GM23338 (cell line): ENCODE measurements around the gene MESD. TPM values are rescaled to one million over a fixed set of nuclear protein-coding genes. Genes with fewer than 3 reads are reported as not detected.

ENCODE experiments used
- ATAC-seq: fragments of 200-7000 bp; cut with Tn5 transposase; 3 replicates; pipeline ENCODE4 v1.9.1; 2020
- DNase-seq: peaks from one replicate; pipeline ENCODE4 v3.0.0-alpha.2; 2015; ENCODE audit warnings: low spot score
- H2AFZ ChIP-seq: fragments of 200-600 bp; sonication (generic); 2 replicates; pipeline ENCODE4 v1.8.0; 2016; ENCODE audit warnings: antibody characterized with exemption, mild to moderate bottlenecking, moderate library complexity
- H3F3A ChIP-seq: fragments of 200-600 bp; sonication (generic); replicated peaks from 2 replicates; pipeline ENCODE4 v1.8.0; 2017; ENCODE audit warnings: antibody characterized with exemption, mixed run types, low read depth
- H3K27ac ChIP-seq: fragments of 200-600 bp; sonication (generic); 2 replicates; pipeline ENCODE4 v1.6.1; 2016; ENCODE audit warnings: low read depth
- H3K27me3 ChIP-seq: fragments of 200-600 bp; sonication (generic); 2 replicates; pipeline ENCODE4 v1.8.0; 2016; ENCODE audit warnings: mild to moderate bottlenecking, mixed run types, moderate library complexity; ENCODE audit not compliant: insufficient read depth
- H3K36me3 ChIP-seq: fragments of 200-600 bp; sonication (generic); 2 replicates; pipeline ENCODE4 v1.8.0; 2016; ENCODE audit warnings: mild to moderate bottlenecking; ENCODE audit not compliant: insufficient read depth
- H3K4me1 ChIP-seq: fragments of 200-600 bp; sonication (generic); 2 replicates; pipeline ENCODE4 v1.8.0; 2016; ENCODE audit warnings: mild to moderate bottlenecking, moderate library complexity; ENCODE audit not compliant: insufficient read depth
- H3K4me2 ChIP-seq: fragments of 200-600 bp; sonication (generic); 2 replicates; pipeline ENCODE4 v1.7.1; 2017; ENCODE audit warnings: mixed run types
- H3K4me3 ChIP-seq: fragments of 200-600 bp; sonication (generic); 2 replicates; pipeline ENCODE4 v1.6.1; 2016; ENCODE audit warnings: mixed run types
- H3K79me2 ChIP-seq: fragments of 200-600 bp; sonication (generic); replicated peaks from 2 replicates; pipeline ENCODE4 v1.8.0; 2017; ENCODE audit warnings: mild to moderate bottlenecking; ENCODE audit not compliant: insufficient read depth
- H3K9me2 ChIP-seq: fragments of 200-600 bp; sonication (generic); 2 replicates; pipeline ENCODE4 v1.8.0; 2017; ENCODE audit not compliant: insufficient read depth
- H4K20me1 ChIP-seq: fragments of 200-600 bp; sonication (generic); replicated peaks from 2 replicates; pipeline ENCODE4 v1.8.0; 2017; ENCODE audit warnings: mild to moderate bottlenecking; ENCODE audit not compliant: insufficient read depth
- H3K27ac Mint-ChIP-seq: 2 replicates; pipeline ENCODE4 v1.8.0; 2020; ENCODE audit warnings: inconsistent platforms, mild to moderate bottlenecking, moderate library complexity, mixed read lengths
- H3K27me3 Mint-ChIP-seq: 3 replicates; pipeline ENCODE4 v1.8.0; 2022; ENCODE audit warnings: low read depth, mild to moderate bottlenecking, moderate library complexity, mixed read lengths, inconsistent platforms; ENCODE audit not compliant: insufficient read depth, poor library complexity
- H3K36me3 Mint-ChIP-seq: 3 replicates; pipeline ENCODE4 v1.8.0; 2021; ENCODE audit warnings: low read depth, mild to moderate bottlenecking, inconsistent platforms, moderate library complexity, mixed read lengths
- H3K4me1 Mint-ChIP-seq: 3 replicates; pipeline ENCODE4 v1.8.0; 2020; ENCODE audit warnings: mild to moderate bottlenecking, inconsistent platforms, mixed read lengths
- H3K4me3 Mint-ChIP-seq: 3 replicates; pipeline ENCODE4 v1.8.0; 2021; ENCODE audit warnings: moderate library complexity, mild to moderate bottlenecking, inconsistent platforms, mixed read lengths
- H3K9me3 Mint-ChIP-seq: 3 replicates; pipeline ENCODE4 v1.8.0; 2020; ENCODE audit warnings: moderate library complexity, mild to moderate bottlenecking, inconsistent platforms, mixed read lengths
- EZH2 ChIP-seq: fragments of 200-600 bp; sonication (generic); IDR thresholded peaks from one replicate; pipeline ENCODE4 v1.8.0; 2017; ENCODE audit warnings: antibody characterized with exemption, mild to moderate bottlenecking, low read depth; ENCODE audit not compliant: unreplicated experiment
- EZH2phosphoT487 ChIP-seq: fragments of 200-600 bp; sonication (generic); IDR thresholded peaks from one replicate; pipeline ENCODE4 v1.8.1; 2018; ENCODE audit warnings: antibody characterized with exemption; ENCODE audit not compliant: unreplicated experiment
- NANOG ChIP-seq: IDR thresholded peaks from 2 replicates; pipeline ENCODE4 v1.6.1; 2016; ENCODE audit warnings: antibody characterized with exemption, borderline replicate concordance
- STAT1 ChIP-seq: IDR thresholded peaks from one replicate; pipeline ENCODE4 v1.6.1; 2016; ENCODE audit warnings: antibody characterized with exemption; ENCODE audit not compliant: unreplicated experiment
- ZNF462 ChIP-seq: fragments of 250-450 bp; sonication (Bioruptor Pico); IDR thresholded peaks from 2 replicates; pipeline ENCODE4 v1.5.0; 2020; ENCODE audit warnings: mild to moderate bottlenecking, moderate library complexity
- polyA plus RNA-seq: library from polyadenylated mRNA; unstranded; fragments of >200 nt; fragmentation: Nextera tagmentation; extraction: Ambion mirVana; gene quantifications from 2 replicates; pipeline ENCODE4 v1.2.1, GENCODE V29; 2016
- total RNA-seq: library from RNA; depleted of rRNA; stranded (reverse); fragments of >200 nt; shearing (Covaris generic); gene quantifications from 2 replicates; pipeline ENCODE4 v1.2.3, GENCODE V29; 2014
- TF ChIP-seq, protein P1 (sequence below): IDR thresholded peaks from one replicate; pipeline ENCODE4 v1.6.1; 2018; ENCODE audit warnings: antibody characterized with exemption; ENCODE audit not compliant: unreplicated experiment

Gene MESD
- total and polyA plus RNA-seq, 2 experiments from 2014 or later = 25.6 to 52.7 TPM

- TF ChIP-seq EZH2phosphoT487 = no peak
- TF ChIP-seq EZH2 = no peak
- TF ChIP-seq ZNF462 (CRISPR knock-in tag) = no peak
Measured at GRCh38 chr15:80942266-80942665, 47.4 kb downstream of the MESD start (continued).

DNA sequence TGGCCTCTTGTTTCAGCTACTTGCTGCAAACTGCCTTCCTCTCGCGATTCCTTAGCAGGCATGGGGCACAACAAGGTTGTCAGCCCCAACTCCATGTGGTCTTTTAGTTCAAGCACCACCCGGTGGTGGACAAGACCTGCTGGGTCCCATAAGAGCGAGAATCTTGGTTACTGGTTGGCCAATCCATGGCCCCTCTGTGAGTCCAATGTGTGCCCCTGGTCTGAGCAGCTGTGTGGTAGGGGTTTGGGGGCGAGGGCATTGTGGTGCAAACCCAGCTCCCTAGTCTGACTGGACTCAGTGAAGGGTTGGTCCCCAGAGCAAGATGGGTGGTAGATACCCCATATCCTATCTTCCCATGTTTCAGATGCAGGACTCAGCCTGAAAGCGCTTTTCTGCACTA, 48.8 kb downstream of the MESD start:
- Histone ChIP-seq H2AFZ (no peak overlapping the region), H4K20me1 (no peaks in the 10 kb centered on the region; the same call in 1 of the 2 replicates), H3K27me3 (no peaks in the 10 kb centered on the region), H3F3A (no peaks in the 10 kb centered on the region), H3K79me2 (no peaks in the 10 kb centered on the region), H3K27ac (no peak overlapping the region), H3K9me2 (no peaks in the 10 kb centered on the region), H3K4me1 (no peaks in the 10 kb centered on the region), H3K36me3 (no peaks in the 10 kb centered on the region; the same call in 1 of the 2 replicates), H3K4me3 (no peak overlapping the region), H3K4me2 (no peak overlapping the region)
- Mint-ChIP-seq H3K4me1 (no peaks in the 10 kb centered on the region), H3K27ac (no peak overlapping the region), H3K27me3 (peaks cover 8% of the 10 kb centered on the region), H3K36me3 (peaks cover under 1% of the 10 kb centered on the region; the same call in 2 of the 3 replicates), H3K4me3 (no peak overlapping the region), H3K9me3 (no peaks in the 10 kb centered on the region)
- ATAC-seq (no peak), DNase-seq (no peak)
- TF ChIP-seq NANOG (no peak), STAT1 (no peak), EZH2phosphoT487 (no peak), ZNF462 (CRISPR knock-in tag) (no peak)
- TF ChIP-seq, protein P1, sequence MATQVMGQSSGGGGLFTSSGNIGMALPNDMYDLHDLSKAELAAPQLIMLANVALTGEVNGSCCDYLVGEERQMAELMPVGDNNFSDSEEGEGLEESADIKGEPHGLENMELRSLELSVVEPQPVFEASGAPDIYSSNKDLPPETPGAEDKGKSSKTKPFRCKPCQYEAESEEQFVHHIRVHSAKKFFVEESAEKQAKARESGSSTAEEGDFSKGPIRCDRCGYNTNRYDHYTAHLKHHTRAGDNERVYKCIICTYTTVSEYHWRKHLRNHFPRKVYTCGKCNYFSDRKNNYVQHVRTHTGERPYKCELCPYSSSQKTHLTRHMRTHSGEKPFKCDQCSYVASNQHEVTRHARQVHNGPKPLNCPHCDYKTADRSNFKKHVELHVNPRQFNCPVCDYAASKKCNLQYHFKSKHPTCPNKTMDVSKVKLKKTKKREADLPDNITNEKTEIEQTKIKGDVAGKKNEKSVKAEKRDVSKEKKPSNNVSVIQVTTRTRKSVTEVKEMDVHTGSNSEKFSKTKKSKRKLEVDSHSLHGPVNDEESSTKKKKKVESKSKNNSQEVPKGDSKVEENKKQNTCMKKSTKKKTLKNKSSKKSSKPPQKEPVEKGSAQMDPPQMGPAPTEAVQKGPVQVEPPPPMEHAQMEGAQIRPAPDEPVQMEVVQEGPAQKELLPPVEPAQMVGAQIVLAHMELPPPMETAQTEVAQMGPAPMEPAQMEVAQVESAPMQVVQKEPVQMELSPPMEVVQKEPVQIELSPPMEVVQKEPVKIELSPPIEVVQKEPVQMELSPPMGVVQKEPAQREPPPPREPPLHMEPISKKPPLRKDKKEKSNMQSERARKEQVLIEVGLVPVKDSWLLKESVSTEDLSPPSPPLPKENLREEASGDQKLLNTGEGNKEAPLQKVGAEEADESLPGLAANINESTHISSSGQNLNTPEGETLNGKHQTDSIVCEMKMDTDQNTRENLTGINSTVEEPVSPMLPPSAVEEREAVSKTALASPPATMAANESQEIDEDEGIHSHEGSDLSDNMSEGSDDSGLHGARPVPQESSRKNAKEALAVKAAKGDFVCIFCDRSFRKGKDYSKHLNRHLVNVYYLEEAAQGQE = no peak
